NCI-H774 (cell line): ENCODE measurements around the gene TRMT1.

Experiments
- DNase-seq: peaks from one replicate; lab custom pipeline; 2025; lab: John Stamatoyannopoulos, UW

The TRMT1 gene

DNA sequence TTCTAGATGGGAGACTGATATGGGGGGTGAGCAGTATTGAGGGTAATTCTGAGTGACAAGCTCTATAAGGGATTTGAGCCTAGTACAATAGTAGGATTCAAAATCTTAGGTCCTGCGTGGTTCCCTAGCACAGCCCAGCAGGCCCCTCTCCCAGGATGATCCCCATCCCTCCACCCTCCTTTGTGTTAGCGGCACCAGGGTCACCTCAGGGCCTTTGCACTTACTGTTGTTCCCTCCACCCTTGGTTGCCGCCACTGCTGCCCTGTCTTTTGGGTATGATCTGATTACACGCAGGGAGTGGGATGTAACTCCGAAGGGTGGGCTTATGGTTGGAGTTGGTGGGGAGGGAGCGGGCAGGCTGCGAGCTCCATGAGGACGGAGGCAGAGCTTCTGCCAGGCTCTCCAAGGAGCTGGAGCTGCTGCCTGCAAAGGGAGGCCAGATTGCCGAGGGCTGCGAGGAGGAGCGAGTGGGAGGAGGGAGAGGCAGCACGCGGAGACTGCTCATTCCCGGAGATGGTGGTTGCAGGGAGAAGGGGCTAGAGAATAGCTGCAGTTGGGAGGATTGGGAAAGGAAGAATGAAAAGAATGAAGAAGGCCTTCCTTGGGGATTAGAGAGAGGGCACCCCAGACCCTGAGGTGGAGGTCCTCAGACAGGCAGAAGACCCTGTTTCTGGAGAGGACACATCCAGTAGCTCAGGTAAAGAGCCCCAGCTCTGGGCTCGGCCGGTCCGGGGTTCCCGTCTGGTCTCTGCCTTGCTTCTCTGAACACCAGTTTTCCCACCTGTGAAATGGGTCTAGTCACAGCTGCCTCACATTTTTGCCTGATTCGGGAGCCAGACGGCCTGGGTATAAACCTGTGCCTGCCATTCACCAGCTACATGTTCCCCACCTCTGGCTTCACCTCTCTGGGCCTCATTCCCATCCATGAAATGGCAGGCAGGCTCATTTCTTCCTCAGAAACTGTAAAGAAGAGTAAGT lies 6.7 kb upstream of the TRMT1 start:
- DNase-seq: no peak

- no peak for DNase-seq
Measured at GRCh38 chr19:13122275-13122878, 5.8 kb upstream of the TRMT1 start.

DNA sequence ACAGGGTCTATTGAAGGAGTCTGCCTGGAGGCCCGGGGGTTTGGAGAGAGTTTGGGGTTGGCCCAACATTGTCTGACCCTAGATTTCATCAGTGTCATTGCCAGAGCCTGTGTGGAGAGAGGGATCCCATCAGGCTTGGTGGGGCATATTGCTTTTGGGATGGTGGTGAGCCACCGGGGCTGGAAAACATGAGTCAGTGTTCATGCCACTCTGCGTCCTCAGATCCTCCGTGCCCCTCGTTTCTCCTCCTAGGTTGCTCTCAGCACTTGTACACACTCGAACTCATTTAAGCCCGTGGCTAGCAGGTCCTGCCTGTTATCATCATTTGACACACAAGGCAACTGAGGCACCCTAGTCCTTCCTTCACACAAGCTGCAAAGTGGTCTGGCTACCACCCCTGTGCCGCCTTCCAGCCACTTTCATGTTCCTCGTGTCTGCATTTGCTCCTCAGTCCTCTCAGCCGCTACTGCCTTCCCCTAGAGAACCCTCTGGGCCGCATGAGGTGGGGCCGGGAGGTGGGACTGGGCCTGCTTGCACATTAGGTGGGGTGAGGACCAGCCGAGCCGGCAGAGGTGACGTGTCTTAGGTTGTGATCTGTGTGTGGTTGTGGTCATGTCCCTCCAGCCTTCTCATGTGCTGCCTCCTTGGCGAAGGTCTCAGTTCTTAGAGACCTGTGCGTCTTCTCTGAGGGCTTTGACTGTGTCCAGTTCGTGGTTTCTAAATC lies 5.2 kb upstream of the TRMT1 start:
- DNase-seq: no peak

DNA sequence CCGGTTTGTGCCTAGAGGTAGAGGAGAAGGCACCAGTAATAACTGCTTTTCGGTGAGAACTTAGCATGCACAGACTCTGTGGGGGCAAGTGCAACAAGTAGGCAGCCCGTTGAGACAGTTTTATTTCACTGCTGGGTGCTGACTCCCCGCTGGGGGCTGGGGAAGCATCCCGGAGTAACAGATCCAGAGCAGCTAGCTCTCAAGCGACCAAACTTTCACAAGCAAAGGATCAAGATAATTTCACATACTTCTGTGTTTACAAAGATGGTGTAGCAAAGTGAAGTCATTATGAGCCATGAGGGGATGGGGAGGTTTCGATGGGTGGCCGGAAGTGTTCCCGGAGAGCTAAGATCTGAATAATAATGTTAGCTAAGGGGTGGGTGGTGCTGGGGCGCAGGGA lies 4.3 kb upstream of the TRMT1 start:
- no peak for DNase-seq

- no peak for DNase-seq
Measured at GRCh38 chr19:13120031-13120430, 3.5 kb upstream of the TRMT1 start.

GRCh38 chr19:13119627-13120026 lies 3.1 kb upstream of the TRMT1 start:
- DNase-seq: no peak

GRCh38 chr19:13118424-13119193 lies 2.1 kb upstream of the TRMT1 start:
- DNase-seq: peak; percentile 26

GRCh38 chr19:13117772-13118423 lies 1.4 kb upstream of the TRMT1 start, which contains the start of gene NACC1:
TSS of gene NACC1 (plus strand) at chr19:13118264. CDS start at chr19:13135208, 16,944 bp downstream.
- peak; percentile 88 for DNase-seq

GRCh38 chr19:13117176-13117771 lies 734 bp upstream of the TRMT1 start:
- no peak for DNase-seq

DNA sequence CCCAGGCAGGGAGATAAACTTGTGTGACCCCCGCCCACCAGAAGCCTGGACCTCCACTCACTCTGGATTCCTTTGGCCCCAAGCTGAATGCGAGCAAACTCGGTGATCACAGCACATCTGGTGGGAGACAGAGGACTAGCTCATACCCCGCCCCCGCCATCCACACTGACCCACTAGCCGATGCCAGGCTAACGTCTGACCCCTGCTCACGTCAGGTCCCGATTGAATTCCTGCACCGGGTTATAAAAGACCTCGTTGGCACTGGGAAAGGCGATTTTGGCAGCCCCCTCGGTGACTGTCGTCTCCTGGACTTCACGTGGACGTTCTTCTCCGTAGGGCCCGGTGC lies 631 bp downstream of the TRMT1 start:
- no peak for DNase-seq

GRCh38 chr19:13112555-13112954 lies 4.0 kb downstream of the TRMT1 start:
- DNase-seq: no peak

DNA sequence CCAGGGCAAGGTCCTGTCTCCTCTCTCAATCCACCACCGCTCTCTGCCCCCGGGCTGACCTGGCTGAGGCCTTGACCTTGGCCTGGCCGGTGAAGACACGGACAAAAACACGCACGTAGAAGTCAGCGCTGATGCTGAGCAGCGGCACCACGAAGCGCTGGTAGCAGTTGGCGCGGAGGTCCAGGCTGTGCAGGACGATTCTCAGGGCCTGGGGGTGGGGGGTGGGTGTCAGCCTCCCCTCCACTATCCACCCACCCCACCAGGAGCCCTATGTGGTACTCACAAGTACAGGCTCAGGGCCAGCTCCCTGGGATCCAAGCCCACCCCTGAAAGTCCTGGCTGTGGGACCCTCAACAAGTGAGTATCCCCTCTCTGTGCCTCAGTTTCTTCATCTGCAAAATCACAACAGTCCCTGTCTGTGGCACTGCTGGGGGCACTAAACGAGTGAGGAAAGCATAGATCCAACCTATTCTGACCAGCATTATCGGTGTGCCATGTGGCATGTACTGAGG lies 6.4 kb downstream of the TRMT1 start:
- no peak for DNase-seq

DNA sequence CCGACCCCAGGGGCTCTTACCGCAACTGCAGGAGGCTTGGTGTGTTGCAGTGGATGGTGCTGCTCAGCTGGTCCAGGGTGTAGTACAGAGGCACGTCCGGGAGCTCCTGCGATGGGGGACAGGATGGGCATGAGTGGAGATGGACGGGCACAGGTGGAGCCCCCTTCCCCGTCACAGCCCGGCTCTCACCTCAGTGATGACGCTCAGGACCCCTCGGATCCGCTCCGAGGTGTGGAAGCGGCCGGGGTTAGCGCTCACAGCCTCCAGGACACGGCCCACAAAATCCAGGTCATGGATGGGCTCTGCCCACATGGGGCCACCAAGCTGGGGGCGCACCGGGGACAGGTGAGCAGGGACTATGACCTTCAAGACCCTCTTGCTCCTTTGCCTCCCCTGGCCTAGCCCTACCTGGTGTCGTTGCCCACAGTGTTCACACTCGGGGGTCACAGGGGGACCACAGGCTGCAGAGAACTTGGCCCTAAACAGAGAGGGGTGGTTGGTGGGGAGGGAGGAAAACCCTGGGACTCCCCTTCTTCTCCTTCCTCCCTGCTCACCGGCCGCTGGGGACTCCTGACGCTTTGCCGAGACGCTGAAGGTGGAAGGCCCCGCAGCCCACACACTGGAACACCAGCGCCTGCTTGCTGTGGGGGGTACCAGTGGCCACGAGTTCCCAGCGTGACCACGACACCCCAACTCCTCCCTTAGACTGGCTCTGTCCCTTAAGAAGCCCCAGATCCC lies 7.0 kb downstream of the TRMT1 start:
- DNase-seq: no peak

GRCh38 chr19:13104848-13105711 lies 11.5 kb downstream of the TRMT1 start:
- no peak for DNase-seq

- no peak for DNase-seq
Measured at GRCh38 chr19:13104360-13104847, 12.1 kb downstream of the TRMT1 start.

- DNase-seq: no peak
Measured at GRCh38 chr19:13103581-13104359, 12.8 kb downstream of the TRMT1 start.

- DNase-seq: no peak
Measured at GRCh38 chr19:13102666-13103580, 13.6 kb downstream of the TRMT1 start, which contains the start of gene LYL1. TSS of gene LYL1 (minus strand) at chr19:13102858. CDS start at chr19:13101171, 1,687 bp downstream.
